GM21528 (cell line): ENCODE measurements around the gene FAAP100.

Experiments
- ATAC-seq: cut with Tn5 transposase; IDR thresholded peaks from one replicate; pipeline ENCODE4 v1.9.1; 2021; ENCODE audit warnings: mild to moderate bottlenecking, moderate library complexity; ENCODE audit not compliant: unreplicated experiment, low FRiP score

FAAP100 gene

DNA sequence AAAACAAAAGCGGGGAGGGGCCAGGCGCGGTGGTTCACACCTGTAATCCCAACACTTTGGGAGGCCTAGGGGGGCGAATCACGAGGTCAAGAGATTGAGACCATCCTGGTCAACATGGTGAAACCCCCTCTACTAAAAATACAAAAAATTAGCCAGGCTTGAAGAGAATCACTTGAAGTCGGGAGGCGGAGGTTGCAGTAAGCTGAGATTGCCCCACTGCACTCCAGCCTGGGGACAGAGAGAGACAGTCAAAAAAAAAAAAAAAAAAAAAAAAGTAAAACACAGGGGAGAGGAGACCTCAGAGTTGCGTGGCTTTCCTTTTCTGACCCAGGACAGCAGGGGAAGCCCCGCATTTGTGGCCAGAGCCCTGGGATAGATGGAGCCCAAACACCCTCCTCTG, 59.4 kb downstream of the FAAP100 start:
- ATAC-seq: no peak

DNA sequence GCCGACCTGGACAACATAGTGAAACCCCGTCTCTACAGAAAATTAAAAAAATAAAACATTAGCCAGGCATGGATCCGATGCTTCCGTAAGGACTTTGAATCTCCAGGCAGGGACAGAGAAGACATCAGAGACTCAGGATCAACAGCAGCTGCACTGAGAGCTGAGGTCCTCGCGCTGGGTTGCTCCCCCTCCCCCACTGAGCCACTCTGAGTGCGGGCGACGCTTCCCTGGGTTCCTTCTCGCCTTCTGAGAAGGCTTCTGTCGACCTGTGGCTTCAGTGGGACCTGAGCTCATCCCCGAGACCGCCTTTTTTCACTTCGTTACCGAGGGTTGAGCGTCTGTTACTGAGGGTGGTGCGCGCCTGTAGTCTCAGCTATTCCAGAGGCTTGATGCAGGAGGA, 60.0 kb downstream of the FAAP100 start:
- ATAC-seq: no peak

GRCh38 chr17:81491761-81492160, 60.4 kb downstream of the FAAP100 start:
- no peak for ATAC-seq

DNA sequence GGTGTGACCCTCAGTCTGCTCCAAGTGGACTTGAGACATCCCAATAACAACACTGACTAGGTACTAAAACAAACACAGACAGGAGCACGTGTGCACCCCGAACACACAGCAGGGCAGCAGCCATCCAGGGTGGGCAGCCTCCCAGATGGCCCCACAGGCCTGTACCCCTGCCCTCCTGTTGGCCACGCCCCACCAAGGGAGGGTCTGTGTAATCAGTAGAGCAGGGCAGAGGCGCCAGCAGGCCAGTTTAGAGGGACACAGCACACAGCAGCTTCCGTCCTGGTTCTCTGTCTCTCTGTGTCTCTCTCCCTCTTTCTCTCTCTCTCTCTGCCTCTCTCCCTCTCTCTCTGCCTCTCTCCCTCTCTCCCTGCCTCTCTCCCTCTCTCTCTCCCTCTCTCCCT, 61.0 kb downstream of the FAAP100 start:
- ATAC-seq: no peak

GRCh38 chr17:81489998-81490992, 61.9 kb downstream of the FAAP100 start:
- no peak for ATAC-seq
